PC-3 (cell line): Measurements from ENCODE around the gene NPB. TPM values are rescaled to one million over a fixed set of nuclear protein-coding genes. Genes with fewer than 3 reads are reported as not detected.

Experiments
- ATAC-seq: fragments of 200-7000 bp; cut with Tn5 transposase; 2 replicates; pipeline ENCODE4 v1.9.1; 2020; ENCODE audit warnings: mild to moderate bottlenecking, moderate library complexity
- BruUV-seq: library from RNA; stranded (reverse); fragments of 400-500 nt; replicated peaks from 2 replicates; lab custom pipeline; 2021; lab: Mats Ljungman, UMichigan
- CTCF ChIA-PET: fragments of 300-600 bp; sonication (Branson Sonifier 250); formaldehyde crosslinking; loops from one replicate; lab custom pipeline; 2022; ENCODE audit warnings: antibody characterized with exemption; lab: Charles Lee
- POLR2A ChIA-PET: fragments of 300-600 bp; sonication (Branson Sonifier 250); formaldehyde crosslinking; loops from one replicate; lab custom pipeline; 2022; ENCODE audit warnings: antibody characterized with exemption; ENCODE audit not compliant: unreplicated experiment; lab: Charles Lee
- DNase-seq: peaks from one replicate; pipeline ENCODE4 v3.0.0-alpha.2; 2015
- H2AFZ ChIP-seq: fragments of 300-600 bp; sonication (generic); 2 replicates; pipeline ENCODE4 v1.6.0; 2016; ENCODE audit warnings: antibody characterized with exemption, low read length
- H3F3A ChIP-seq: fragments of 300-600 bp; sonication (generic); one replicate; pipeline ENCODE4 v1.6.0; 2017; ENCODE audit warnings: antibody characterized with exemption, low read length, control low read depth, mild to moderate bottlenecking; ENCODE audit not compliant: unreplicated experiment
- H3K27ac ChIP-seq: fragments of 300-600 bp; sonication (generic); 2 replicates; pipeline ENCODE4 v1.5.1; 2016; ENCODE audit warnings: mild to moderate bottlenecking, low read length
- H3K27me3 ChIP-seq: fragments of 300-600 bp; sonication (generic); 2 replicates; pipeline ENCODE4 v1.6.1; 2016; ENCODE audit warnings: low read length, mixed read lengths
- H3K36me3 ChIP-seq: fragments of 300-600 bp; sonication (generic); 2 replicates; pipeline ENCODE4 v1.6.1; 2016; ENCODE audit warnings: low read depth, mixed run types, low read length, mixed read lengths
- H3K4me1 ChIP-seq: fragments of 300-600 bp; sonication (generic); 2 replicates; pipeline ENCODE4 v1.5.1; 2016; ENCODE audit warnings: low read length; ENCODE audit not compliant: insufficient read depth
- H3K4me2 ChIP-seq: fragments of 300-600 bp; sonication (generic); 2 replicates; pipeline ENCODE4 v1.6.0; 2016; ENCODE audit warnings: low read length
- H3K4me3 ChIP-seq: fragments of 300-600 bp; sonication (generic); 2 replicates; pipeline ENCODE4 v1.5.1; 2016; ENCODE audit warnings: mild to moderate bottlenecking, low read length, mixed read lengths
- H3K79me2 ChIP-seq: fragments of 300-600 bp; sonication (generic); 2 replicates; pipeline ENCODE4 v1.6.1; 2017; ENCODE audit warnings: low read length, mixed read lengths
- H3K9ac ChIP-seq: fragments of 300-600 bp; sonication (generic); 2 replicates; pipeline ENCODE4 v1.6.0; 2016; ENCODE audit warnings: mild to moderate bottlenecking, low read length
- H3K9me2 ChIP-seq: fragments of 300-600 bp; sonication (generic); replicated peaks from 2 replicates; pipeline ENCODE4 v1.6.1; 2016; ENCODE audit warnings: mixed run types, low read length, mixed read lengths
- H3K9me3 ChIP-seq: fragments of 300-600 bp; sonication (generic); 2 replicates; pipeline ENCODE4 v1.6.1; 2016; ENCODE audit warnings: low read length, mixed read lengths
- H4K20me1 ChIP-seq: fragments of 300-600 bp; sonication (generic); 2 replicates; pipeline ENCODE4 v1.6.1; 2016; ENCODE audit warnings: low read length, mixed read lengths
- EZH2 ChIP-seq: fragments of 300-600 bp; sonication (generic); IDR thresholded peaks from one replicate; pipeline ENCODE4 v1.6.1; 2017; ENCODE audit warnings: antibody characterized with exemption, mild to moderate bottlenecking, low read length; ENCODE audit not compliant: unreplicated experiment
- EZH2phosphoT487 ChIP-seq: fragments of 300-600 bp; sonication (generic); IDR thresholded peaks from 2 replicates; pipeline ENCODE4 v1.6.1; 2018; ENCODE audit warnings: mild to moderate bottlenecking, antibody characterized with exemption, low read length, borderline replicate concordance
- intact Hi-C: fragments of 100-400 bp; cut with micrococcal nuclease; formaldehyde crosslinking; loops from 2 replicates; pipeline ENCODE4 v1.9.0; 2023
- total RNA-seq: library from RNA; depleted of rRNA; stranded (reverse); fragments of >200 nt; gene quantifications from 2 replicates; pipeline ENCODE4 v1.2.3, GENCODE V29; 2014
- TF ChIP-seq, protein P1 (sequence below): fragments of 300-600 bp; sonication (generic); conservative IDR thresholded peaks from 2 replicates; pipeline ENCODE4 v1.5.1; 2017; ENCODE audit warnings: antibody characterized with exemption, low read depth, mild to moderate bottlenecking, low read length

Gene NPB
- total RNA-seq, 1 experiment from 2014 or later = 0.07 TPM

GRCh38 chr17:81867991-81868673, 33.9 kb upstream of the NPB start:
- BruUV-seq = no TSS peak
- ChIA-PET CTCF (no interaction called here), POLR2A (no interaction called here)
- ATAC-seq (peak; percentile 3), DNase-seq (no peak)
- Histone ChIP-seq H3K27me3 (no peaks in the 10 kb centered on the region), H3K9me3 (no peaks in the 10 kb centered on the region), H3K4me1 (peaks cover 61% of the 10 kb centered on the region), H3K79me2 (peaks cover 47% of the 10 kb centered on the region), H3K9me2 (no peaks in the 10 kb centered on the region), H2AFZ (no peak overlapping the region), H3K4me2 (peak overlapping the region; percentile 59), H3K9ac (peak overlapping the region; percentile 21; the same call in 1 of the 2 replicates), H3K27ac (peak overlapping the region; percentile 95), H3K36me3 (peaks cover 15% of the 10 kb centered on the region; the same call in 1 of the 2 replicates), H3F3A (peaks cover 22% of the 10 kb centered on the region), H4K20me1 (peaks cover 6% of the 10 kb centered on the region; the same call in 1 of the 2 replicates), H3K4me3 (no peak overlapping the region)
- intact Hi-C loops = no loop called here
- TF ChIP-seq EZH2phosphoT487 (no peak), EZH2 (no peak)
- TF ChIP-seq, protein P1, sequence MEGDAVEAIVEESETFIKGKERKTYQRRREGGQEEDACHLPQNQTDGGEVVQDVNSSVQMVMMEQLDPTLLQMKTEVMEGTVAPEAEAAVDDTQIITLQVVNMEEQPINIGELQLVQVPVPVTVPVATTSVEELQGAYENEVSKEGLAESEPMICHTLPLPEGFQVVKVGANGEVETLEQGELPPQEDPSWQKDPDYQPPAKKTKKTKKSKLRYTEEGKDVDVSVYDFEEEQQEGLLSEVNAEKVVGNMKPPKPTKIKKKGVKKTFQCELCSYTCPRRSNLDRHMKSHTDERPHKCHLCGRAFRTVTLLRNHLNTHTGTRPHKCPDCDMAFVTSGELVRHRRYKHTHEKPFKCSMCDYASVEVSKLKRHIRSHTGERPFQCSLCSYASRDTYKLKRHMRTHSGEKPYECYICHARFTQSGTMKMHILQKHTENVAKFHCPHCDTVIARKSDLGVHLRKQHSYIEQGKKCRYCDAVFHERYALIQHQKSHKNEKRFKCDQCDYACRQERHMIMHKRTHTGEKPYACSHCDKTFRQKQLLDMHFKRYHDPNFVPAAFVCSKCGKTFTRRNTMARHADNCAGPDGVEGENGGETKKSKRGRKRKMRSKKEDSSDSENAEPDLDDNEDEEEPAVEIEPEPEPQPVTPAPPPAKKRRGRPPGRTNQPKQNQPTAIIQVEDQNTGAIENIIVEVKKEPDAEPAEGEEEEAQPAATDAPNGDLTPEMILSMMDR = no peak

DNA sequence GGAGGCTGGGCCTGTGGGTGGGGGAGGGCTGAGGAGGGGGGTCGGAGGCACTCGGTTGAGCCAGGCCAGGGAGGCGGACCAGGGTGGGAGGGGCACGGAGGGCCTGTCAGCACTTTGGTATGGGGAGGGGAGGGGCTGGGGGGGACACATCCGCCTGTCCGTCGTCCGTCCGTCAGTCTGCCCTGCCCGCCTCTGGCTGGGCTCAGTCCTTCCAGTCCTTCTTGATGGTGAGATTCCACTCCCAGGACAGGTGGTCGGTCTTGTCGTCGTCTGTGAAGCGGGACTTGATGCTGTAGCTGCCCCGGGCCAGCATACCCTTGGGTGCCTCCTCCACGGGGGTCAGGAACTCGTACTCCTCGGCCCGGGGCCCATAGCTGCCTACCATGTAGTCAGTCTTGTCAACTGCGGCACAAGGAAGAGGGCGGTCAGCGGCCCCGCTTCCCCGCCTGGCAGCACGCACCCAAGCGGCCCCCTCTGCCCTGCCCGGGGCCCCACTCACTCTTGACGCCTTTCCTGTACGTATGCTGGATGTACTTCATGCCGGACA, 33.3 kb upstream of the NPB start:
- Histone ChIP-seq H4K20me1 (peaks cover 6% of the 10 kb centered on the region; the same call in 1 of the 2 replicates), H3K4me1 (peaks cover 60% of the 10 kb centered on the region), H2AFZ (no peak overlapping the region), H3K27ac (peak overlapping the region; percentile 95), H3K79me2 (peaks cover 41% of the 10 kb centered on the region), H3K27me3 (no peaks in the 10 kb centered on the region), H3K9ac (peak overlapping the region; percentile 98; the same call in 1 of the 2 replicates), H3K9me3 (no peaks in the 10 kb centered on the region), H3K4me3 (peak overlapping the region; percentile 95), H3K9me2 (no peaks in the 10 kb centered on the region), H3F3A (peaks cover 22% of the 10 kb centered on the region), H3K36me3 (peaks cover 10% of the 10 kb centered on the region; the same call in 1 of the 2 replicates), H3K4me2 (peak overlapping the region; percentile 98)
- peak; percentile 86 for DNase-seq
- ChIA-PET POLR2A (no interaction called here), CTCF (no interaction called here)
- TF ChIP-seq, protein P1 = no peak
- TF ChIP-seq EZH2 (no peak), EZH2phosphoT487 (no peak)
- TSS peak; percentile 55 for BruUV-seq
- peak; percentile 24 for ATAC-seq
- intact Hi-C loops = no loop called here
